DLD1 (cell line): ENCODE results near the gene MAPRE3.
"Not testable (repeated sequence)": the region's sequence is repeated elsewhere in the genome, so short reads cannot be mapped to it uniquely, and the experiment has no call there.

Experiments used
- in situ Hi-C: cut with HindIII; loops from 2 replicates; pipeline ENCODE4 v1.10.0; 2017; ENCODE audit warnings: low sequenced_read_pairs

MAPRE3 gene

GRCh38 chr2:27065128-27065527 is 94.7 kb downstream of the MAPRE3 start:
- in situ Hi-C loops: no loop called here

- in situ Hi-C loops: no loop called here
Observed at GRCh38 chr2:27067385-27067784, 96.9 kb downstream of the MAPRE3 start.

- in situ Hi-C loops: no loop called here
Observed at GRCh38 chr2:27069436-27069835, 99.0 kb downstream of the MAPRE3 start.

GRCh38 chr2:27069961-27070618 is 99.7 kb downstream of the MAPRE3 start:
- in situ Hi-C loops: no loop called here

- in situ Hi-C loops: no loop called here
Observed at GRCh38 chr2:27070653-27071276, 100.3 kb downstream of the MAPRE3 start.

GRCh38 chr2:27071277-27071989 is 101.0 kb downstream of the MAPRE3 start, which contains the start of gene OST4:
OST4 (minus strand) TSS chr2:27071654.
- in situ Hi-C loops: no loop called here

GRCh38 chr2:27071990-27072830 is 101.8 kb downstream of the MAPRE3 start:
- in situ Hi-C loops: no loop called here

GRCh38 chr2:27072920-27073319 is 102.5 kb downstream of the MAPRE3 start:
- in situ Hi-C loops: no loop called here

- in situ Hi-C loops: no loop called here
Observed at GRCh38 chr2:27073782-27074181, 103.3 kb downstream of the MAPRE3 start.

GRCh38 chr2:27074738-27075565 is 104.5 kb downstream of the MAPRE3 start:
- in situ Hi-C loops: no loop called here

- in situ Hi-C loops: not testable (repeated sequence)
Observed at GRCh38 chr2:27075566-27075871, 105.1 kb downstream of the MAPRE3 start.

- in situ Hi-C loops: no loop called here
Observed at GRCh38 chr2:27076323-27076722, 105.9 kb downstream of the MAPRE3 start.
